ENCODE measurements around the gene LINGO3. TPM values are rescaled to one million over a fixed set of nuclear protein-coding genes. Genes with fewer than 3 reads are reported as not detected.

The LINGO3 gene
- total and polyA plus RNA-seq, 2 of the 8 experiments (the other 6 are each of a cell fraction or from before 2014, with no cell fraction given), result 0.59 TPM; not detected in 1

GRCh38 chr19:2270423-2271233, 37.3 kb downstream of the LINGO3 start (continued):
- TF ChIP-seq CHD7 (IDR thresholded peaks at IDR 0.05; ENCODE audit: insufficient replicate concordance, low read length) (no peak), CTCF (IDR thresholded peaks at IDR 0.05; ENCODE audit: control extremely low read depth in 1 of 3, insufficient read depth in 1 of 3, low read depth in 1 of 3, low read length in 3 of 3) (no peak), KDM1A (IDR thresholded peaks at IDR 0.05; ENCODE audit: borderline replicate concordance, low read length) (no peak), RNF2 (IDR thresholded peaks at IDR 0.05; ENCODE audit: borderline replicate concordance, low read depth, low read length, missing control alignments, poor library complexity, severe bottlenecking) (no peak), JUND (IDR thresholded peaks at IDR 0.05; ENCODE audit: low read length) (no peak; the same call in 1 of the 2 replicates), CTBP2 (IDR thresholded peaks at IDR 0.05; ENCODE audit: borderline replicate concordance, insufficient read depth, insufficient read length, low read length) (no peak)
